Ovary (tissue), 3 donors: Measurements from ENCODE around the gene ATR.

Experiments
- EP300 ChIP-seq: sonication (generic); formaldehyde crosslinking; IDR thresholded peaks from one replicate; pipeline ENCODE4 v1.6.1; 2017; ENCODE audit warnings: antibody characterized with exemption
- POLR2A ChIP-seq: fragments of 450-650 bp; IDR thresholded peaks from one replicate; pipeline ENCODE4 v1.6.1; 2017; ENCODE audit warnings: antibody characterized with exemption, mild to moderate bottlenecking, moderate library complexity
- TF ChIP-seq, protein P1 (sequence below), 3 donors: fragments of 450-650 bp in 2 of 3; fragments of 200-600 bp in 1 of 3; IDR thresholded peaks; one replicate each; pipeline versions ENCODE4 v1.5.1 to v1.8.0; 2016 to 2022; ENCODE audit warnings: antibody characterized with exemption in 3 of 3, mild to moderate bottlenecking in 1 of 3
- donor health status: DM: no; HTN: no; CAD: no.

DNA sequence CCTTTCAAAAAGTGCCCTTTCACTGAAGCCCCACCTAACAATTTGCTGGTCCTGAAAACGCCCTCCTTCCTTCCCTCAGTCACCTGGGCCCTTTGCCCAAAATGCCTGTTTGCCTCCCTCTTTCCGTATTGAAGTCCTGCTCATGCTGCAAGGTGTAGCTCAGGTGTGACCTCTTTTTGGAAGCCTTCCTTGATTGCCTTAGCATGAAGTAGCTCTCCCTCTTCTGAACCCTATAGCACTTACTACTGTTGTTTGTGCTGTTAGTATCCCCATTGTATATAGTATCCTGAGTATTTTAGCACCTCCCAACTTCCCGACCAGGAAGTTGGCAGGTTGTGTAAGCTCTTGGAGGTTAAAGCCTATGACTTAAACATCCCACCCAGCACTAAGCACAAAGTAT lies 19.4 kb upstream of the ATR start:
- TF ChIP-seq, protein P1, sequence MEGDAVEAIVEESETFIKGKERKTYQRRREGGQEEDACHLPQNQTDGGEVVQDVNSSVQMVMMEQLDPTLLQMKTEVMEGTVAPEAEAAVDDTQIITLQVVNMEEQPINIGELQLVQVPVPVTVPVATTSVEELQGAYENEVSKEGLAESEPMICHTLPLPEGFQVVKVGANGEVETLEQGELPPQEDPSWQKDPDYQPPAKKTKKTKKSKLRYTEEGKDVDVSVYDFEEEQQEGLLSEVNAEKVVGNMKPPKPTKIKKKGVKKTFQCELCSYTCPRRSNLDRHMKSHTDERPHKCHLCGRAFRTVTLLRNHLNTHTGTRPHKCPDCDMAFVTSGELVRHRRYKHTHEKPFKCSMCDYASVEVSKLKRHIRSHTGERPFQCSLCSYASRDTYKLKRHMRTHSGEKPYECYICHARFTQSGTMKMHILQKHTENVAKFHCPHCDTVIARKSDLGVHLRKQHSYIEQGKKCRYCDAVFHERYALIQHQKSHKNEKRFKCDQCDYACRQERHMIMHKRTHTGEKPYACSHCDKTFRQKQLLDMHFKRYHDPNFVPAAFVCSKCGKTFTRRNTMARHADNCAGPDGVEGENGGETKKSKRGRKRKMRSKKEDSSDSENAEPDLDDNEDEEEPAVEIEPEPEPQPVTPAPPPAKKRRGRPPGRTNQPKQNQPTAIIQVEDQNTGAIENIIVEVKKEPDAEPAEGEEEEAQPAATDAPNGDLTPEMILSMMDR (IDR thresholded peaks at IDR 0.05), result no peak
- TF ChIP-seq POLR2A (no peak), EP300 (no peak)
